ENCODE measurements around the gene ZNF536. TPM values are rescaled to one million over a fixed set of nuclear protein-coding genes. Genes with fewer than 3 reads are reported as not detected.
"Not testable (repeated sequence)": the region's sequence is repeated elsewhere in the genome, so short reads cannot be mapped to it uniquely, and the experiment has no call there.

ZNF536 gene
- total RNA-seq, 1 donor from 2014 or later, result 22.4 TPM

DNA sequence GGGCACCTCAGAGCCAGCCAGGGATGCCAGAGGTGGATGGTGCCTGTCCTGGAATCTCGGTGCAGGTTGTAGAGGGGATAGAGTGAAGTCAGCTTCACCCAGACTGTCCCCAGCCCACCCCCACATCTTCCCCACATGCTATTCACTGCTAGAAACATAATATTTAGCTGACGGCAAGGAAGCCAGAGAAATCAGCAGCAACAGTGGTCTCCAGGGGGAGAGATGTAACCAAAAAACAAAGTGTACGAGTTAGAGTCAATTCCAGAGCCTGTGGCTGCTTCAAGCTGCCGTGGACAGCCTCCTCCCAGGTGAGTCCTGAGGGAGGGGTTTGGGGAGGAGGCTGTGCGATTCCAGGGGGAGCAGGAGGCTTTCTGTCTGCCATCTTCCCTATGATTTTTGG, 97.6 kb downstream of the ZNF536 start:
- no peak for FAIRE-seq
- no peak for DNase-seq (ENCODE audit: low spot score in 2 of 2)

- FAIRE-seq (no peak), DNase-seq (ENCODE audit: low spot score in 2 of 2) (no peak)
Measured at GRCh38 chr19:30471441-30471840, 99.3 kb downstream of the ZNF536 start.

DNA sequence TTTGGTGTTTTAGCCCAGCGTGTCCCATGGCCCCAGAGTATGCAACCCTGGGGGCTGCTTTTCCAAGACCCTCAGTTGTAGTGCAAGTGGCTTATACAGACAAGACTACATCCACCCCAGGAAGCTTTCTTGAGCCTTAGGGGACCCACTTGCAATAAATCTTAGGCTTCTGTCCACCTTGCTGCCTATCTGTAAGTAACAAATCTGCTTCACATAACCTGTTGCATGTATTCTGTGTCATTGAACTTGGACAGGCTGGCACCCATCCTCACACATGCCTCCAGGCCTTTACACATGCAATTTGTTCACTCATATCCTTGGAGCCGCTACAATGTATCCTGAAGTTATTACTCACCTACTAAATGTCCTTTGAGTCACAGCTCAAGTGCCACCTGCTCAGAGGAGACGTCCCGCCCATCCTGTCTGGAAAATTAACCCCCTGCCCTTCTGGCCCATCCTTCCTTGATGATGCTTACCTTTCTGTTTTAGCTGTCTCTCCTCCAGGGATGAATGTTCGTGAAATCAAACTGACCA, 101.2 kb downstream of the ZNF536 start:
- FAIRE-seq (no peak), DNase-seq (ENCODE audit: low spot score in 2 of 2) (no peak)

GRCh38 chr19:30476997-30477396, 104.8 kb downstream of the ZNF536 start:
- DNase-seq (ENCODE audit: low spot score in 2 of 2) (no peak), FAIRE-seq (no peak)

DNA sequence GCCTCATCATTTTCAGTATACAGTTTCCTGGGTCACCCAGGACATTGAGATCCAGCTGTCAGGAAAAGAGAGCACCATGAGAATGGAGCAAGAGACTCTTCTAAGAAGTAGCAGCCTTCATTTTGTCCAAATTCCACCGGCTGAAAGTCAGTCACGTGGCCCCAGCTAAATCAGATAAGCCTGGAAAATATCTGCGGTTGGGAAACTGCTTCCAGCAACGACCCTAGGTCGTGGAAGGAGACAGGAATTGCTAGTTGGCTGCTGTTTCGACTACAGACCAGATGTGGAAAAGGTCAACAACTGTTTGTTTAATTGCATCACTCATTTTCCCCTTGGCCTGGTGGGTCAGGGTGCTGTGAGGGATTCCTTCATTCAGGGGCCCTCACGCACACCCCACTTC, 107.0 kb downstream of the ZNF536 start:
- no peak for FAIRE-seq
- no peak for DNase-seq (ENCODE audit: low spot score in 2 of 2)

GRCh38 chr19:30480097-30480496, 107.9 kb downstream of the ZNF536 start:
- FAIRE-seq (no peak), DNase-seq (ENCODE audit: low spot score in 2 of 2) (no peak)

DNA sequence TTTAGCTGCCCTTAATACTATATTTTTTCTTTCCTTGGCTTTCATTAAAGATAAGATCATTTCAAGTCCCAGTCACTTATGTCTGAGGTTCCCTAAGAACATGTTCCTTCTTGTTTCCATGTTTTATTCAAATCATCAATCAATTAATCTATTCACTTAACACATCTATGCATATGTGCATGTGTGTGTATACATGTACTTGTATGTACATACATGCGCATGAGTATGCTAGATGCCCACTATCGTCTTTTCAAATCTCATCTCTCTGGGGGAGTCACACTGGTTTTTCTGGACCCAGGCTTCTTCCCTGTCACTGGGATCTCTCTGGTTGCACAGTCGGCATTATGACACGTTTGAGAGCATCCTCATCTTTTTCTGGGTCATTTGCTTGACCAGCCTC, 108.9 kb downstream of the ZNF536 start:
- no peak for FAIRE-seq
- DNase-seq (ENCODE audit: low spot score in 2 of 2), result no peak

- DNase-seq (ENCODE audit: low spot score in 2 of 2) (no peak), FAIRE-seq (no peak)
Measured at GRCh38 chr19:30481823-30482222, 109.6 kb downstream of the ZNF536 start.

DNA sequence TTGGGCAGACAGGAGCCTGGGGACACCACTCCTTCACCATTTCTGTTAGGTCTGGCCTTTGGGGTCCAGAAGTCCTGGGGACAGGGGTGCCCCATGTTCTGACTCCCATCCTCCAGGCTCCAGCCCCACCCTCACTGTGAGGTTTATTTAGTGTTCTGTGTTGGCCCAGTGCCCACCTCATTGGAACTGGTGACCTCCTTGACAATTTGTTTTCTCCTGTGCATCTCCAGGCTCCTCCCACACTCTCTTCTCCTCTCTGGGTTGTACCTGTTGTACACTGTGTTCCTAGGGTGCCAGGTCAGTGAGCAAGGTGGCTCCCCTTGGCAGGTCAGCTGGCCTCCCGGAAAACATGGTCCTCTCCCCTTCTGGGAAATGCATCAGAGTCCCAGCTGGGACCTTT, 110.8 kb downstream of the ZNF536 start:
- no peak for DNase-seq (ENCODE audit: low spot score in 2 of 2)
- FAIRE-seq, result no peak

DNA sequence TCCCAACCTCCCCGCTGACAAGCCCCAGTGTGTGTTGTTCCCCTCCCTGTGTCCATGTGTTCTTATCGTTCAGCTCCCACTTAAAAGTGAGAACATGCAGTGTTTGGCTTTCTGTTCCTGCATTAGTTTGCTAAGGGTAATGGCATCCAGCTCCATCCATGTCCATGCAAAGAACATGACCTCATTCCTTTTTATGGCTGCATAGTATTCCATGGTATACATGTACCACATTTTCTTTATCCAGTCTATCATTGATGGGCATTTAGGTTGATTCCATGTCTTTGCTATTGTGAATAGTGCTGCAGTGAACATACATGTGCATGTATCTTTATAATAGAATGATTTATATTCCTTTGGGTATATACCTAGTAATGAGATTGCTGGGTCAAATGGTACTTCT, 114.1 kb downstream of the ZNF536 start:
- not testable (repeated sequence) for FAIRE-seq; DNase-seq (ENCODE audit: low spot score in 2 of 2)

- FAIRE-seq (no peak), DNase-seq (ENCODE audit: low spot score in 2 of 2) (no peak)
Measured at GRCh38 chr19:30487178-30487577, 115.0 kb downstream of the ZNF536 start.

GRCh38 chr19:30488191-30488590, 116.0 kb downstream of the ZNF536 start:
- DNase-seq (ENCODE audit: low spot score in 2 of 2), result no peak
- FAIRE-seq, result no peak

GRCh38 chr19:30490760-30491159, 118.6 kb downstream of the ZNF536 start:
- FAIRE-seq (no peak), DNase-seq (ENCODE audit: low spot score in 2 of 2) (no peak)

GRCh38 chr19:30492586-30493270, 120.5 kb downstream of the ZNF536 start:
- DNase-seq (ENCODE audit: low spot score in 2 of 2) (no peak), FAIRE-seq (no peak)

DNA sequence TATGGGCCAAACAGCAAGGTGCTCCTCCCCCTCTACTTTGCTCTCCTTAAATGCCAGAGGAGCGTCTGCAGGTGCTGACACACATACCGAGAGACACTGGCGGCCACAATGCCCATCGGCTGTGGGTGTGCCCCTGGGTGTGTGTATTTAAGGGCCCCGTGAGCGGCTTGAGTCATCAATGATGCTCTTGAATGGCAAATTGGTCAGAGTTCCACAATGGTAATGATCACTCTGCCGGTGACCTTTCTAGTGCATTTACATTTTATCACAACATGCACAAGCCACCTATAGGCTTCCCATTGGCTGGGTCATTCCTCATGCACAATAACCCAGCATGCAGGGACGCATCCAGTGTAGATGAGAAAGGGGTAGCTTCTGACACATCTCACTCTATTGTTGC, 124.8 kb downstream of the ZNF536 start:
- no peak for DNase-seq (ENCODE audit: low spot score in 2 of 2)

DNA sequence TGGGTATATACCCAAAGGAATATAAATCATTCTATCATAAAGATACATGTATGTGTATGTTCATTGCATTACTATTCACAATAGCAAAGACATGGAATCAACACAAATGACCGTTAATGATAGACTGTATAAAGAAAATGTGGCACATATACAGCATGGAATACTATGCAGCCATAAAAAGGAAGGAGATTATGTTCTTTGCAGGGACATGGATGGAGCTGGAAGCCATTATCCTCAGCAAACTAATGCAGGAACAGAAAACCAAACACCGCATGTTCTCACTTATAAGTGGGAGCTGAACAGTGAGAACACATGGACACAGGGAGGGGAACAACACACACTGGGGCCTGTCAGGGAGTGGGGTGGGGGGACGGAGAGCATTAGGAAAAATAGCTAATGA, 125.9 kb downstream of the ZNF536 start:
- not testable (repeated sequence) for FAIRE-seq; DNase-seq (ENCODE audit: low spot score in 2 of 2)

More for the DNA sequence above, 124.8 kb downstream of the ZNF536 start:
- FAIRE-seq, result no peak

GRCh38 chr19:30498707-30499106, 126.5 kb downstream of the ZNF536 start:
- FAIRE-seq (no peak), DNase-seq (ENCODE audit: low spot score in 2 of 2) (no peak)

- FAIRE-seq (no peak), DNase-seq (ENCODE audit: low spot score in 2 of 2) (no peak)
Measured at GRCh38 chr19:30504272-30504671, 132.1 kb downstream of the ZNF536 start.

DNA sequence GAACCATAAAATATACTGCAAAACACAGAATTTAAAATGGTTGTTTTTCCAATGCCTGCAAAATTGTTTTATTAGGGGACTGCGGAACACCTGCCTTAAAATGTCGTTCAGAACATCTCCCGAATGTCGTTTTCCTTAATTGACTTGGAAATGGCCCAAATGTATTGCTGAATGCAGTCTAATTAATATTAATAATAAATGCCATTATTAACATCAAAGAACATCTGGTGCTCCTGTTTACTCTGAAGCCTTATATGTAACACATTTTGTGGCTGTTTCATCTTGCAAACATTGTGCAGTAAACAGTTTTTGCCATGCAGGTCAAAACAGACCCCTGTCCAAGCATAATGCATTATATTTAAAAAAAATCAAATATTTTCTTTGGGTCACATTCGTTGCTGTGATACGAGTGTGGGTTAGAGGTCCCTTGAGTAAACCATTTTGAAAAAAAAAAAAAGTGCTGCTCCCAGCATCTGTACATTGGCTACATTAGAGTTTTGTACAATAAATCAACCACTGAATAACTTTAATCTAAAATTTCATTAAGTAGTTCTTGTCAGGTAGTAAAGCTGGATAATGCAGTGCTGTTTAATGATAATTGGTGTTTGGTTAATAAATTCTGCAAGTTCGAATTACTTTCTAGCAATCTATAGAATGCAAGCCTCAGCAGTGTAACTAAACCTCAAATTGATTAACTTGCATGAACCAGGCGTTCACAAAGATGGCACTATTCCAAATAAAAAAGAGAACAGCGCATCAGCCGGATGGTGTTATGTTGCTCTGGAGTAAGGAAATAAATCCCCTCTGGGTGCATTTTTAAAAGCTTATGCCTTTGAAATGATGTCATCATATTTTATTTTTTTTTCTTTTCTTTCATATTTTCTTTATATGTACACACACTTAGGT, 140.2 kb downstream of the ZNF536 start:
- no peak for FAIRE-seq
- no peak for DNase-seq (ENCODE audit: low spot score in 2 of 2)

DNA sequence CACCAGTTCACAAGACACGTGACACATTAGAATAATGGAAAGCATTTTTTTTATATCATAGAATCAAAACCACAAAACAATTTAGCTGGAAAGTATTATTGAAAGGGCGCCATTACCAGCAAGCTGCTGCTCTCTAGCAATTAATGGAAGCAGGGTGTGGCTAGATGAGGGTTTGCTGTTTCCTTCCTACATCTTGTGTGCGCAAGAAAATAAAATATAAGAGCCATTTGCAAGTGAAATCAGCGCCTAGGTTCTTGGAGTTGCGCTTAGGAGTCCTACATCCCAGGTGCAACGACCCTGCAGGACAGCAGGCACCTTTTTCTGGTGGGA, 140.9 kb downstream of the ZNF536 start:
- no peak for FAIRE-seq
- DNase-seq (ENCODE audit: low spot score in 2 of 2), result no peak

GRCh38 chr19:30516111-30516510, 143.9 kb downstream of the ZNF536 start:
- FAIRE-seq, result no peak
- DNase-seq (ENCODE audit: low spot score in 2 of 2), result no peak

GRCh38 chr19:30516531-30516930, 144.3 kb downstream of the ZNF536 start:
- no peak for FAIRE-seq
- no peak for DNase-seq (ENCODE audit: low spot score in 2 of 2)

All from frontal cortex (tissue), 4 donors.